Gastrocnemius medialis (tissue), 4 donors: Measurements from ENCODE around the gene NR1H4.

Experiments used
- CTCF ChIP-seq, 5 experiments: fragments of 450-650 bp in 3 of 5; fragments of 200-600 bp in 2 of 5; sonication (generic) in 2 of 5; IDR thresholded peaks in 4 of 5; conservative IDR thresholded peaks in 1 of 5; 1 replicate in 4 of 5; 2 replicates in 1 of 5; pipeline ENCODE4 v1.5.1; 2016 to 2019; ENCODE audit warnings: antibody characterized with exemption in 5 of 5, mild to moderate bottlenecking in 3 of 5, moderate library complexity in 3 of 5
- POLR2A ChIP-seq, 2 donors: fragments of 450-650 bp; IDR thresholded peaks; one replicate each; pipeline ENCODE4 v1.6.1; 2017; ENCODE audit warnings: antibody characterized with exemption in 2 of 2, mild to moderate bottlenecking in 2 of 2, moderate library complexity in 2 of 2

- TF ChIP-seq CTCF (IDR thresholded peaks at IDR 0.05 in 4 of 5, conservative IDR thresholded peaks at IDR 0.05 in 1 of 5) (no peak), POLR2A (IDR thresholded peaks at IDR 0.05) (no peak)
Observed at GRCh38 chr12:100491104-100491503, 17.4 kb downstream of the NR1H4 start.
